Activated naive CD4-positive, alpha-beta T cell treated with anti-CD3 and anti-CD28 coated beads, Interleukin-2, amount 50 U/mL, for 24 hours (primary cell): ENCODE measurements around the gene TCTN1.
"Not testable (repeated sequence)": the region's sequence is repeated elsewhere in the genome, so short reads cannot be mapped to it uniquely, and the experiment has no call there.

Experiments
- H3K27ac Mint-ChIP-seq: one replicate; pipeline ENCODE4 v1.8.0; 2021; ENCODE audit warnings: mild to moderate bottlenecking, mixed read lengths
- H3K27me3 Mint-ChIP-seq: one replicate; pipeline ENCODE4 v1.8.0; 2021; ENCODE audit warnings: mixed read lengths
- H3K36me3 Mint-ChIP-seq: one replicate; pipeline ENCODE4 v1.8.0; 2021; ENCODE audit warnings: mixed read lengths
- H3K4me1 Mint-ChIP-seq: one replicate; pipeline ENCODE4 v1.8.0; 2021; ENCODE audit warnings: mixed read lengths
- H3K4me3 Mint-ChIP-seq: one replicate; pipeline ENCODE4 v1.8.0; 2021; ENCODE audit warnings: mild to moderate bottlenecking, mixed read lengths
- H3K9me3 Mint-ChIP-seq: one replicate; pipeline ENCODE4 v1.8.0; 2021; ENCODE audit warnings: mixed read lengths

Gene TCTN1

GRCh38 chr12:110579535-110580253 is 34.2 kb upstream of the TCTN1 start:
- Mint-ChIP-seq H3K4me1 (peaks cover 81% of the 10 kb centered on the region), H3K4me3 (peak overlapping the region; percentile 93), H3K27ac (peak overlapping the region; percentile 98), H3K36me3 (peaks cover 16% of the 10 kb centered on the region), H3K9me3 (no peaks in the 10 kb centered on the region), H3K27me3 (no peaks in the 10 kb centered on the region)

- Mint-ChIP-seq H3K27me3 (no peaks in the 10 kb centered on the region), H3K27ac (peak overlapping the region; percentile 92), H3K9me3 (no peaks in the 10 kb centered on the region), H3K36me3 (peaks cover 11% of the 10 kb centered on the region), H3K4me3 (peak overlapping the region; percentile 93), H3K4me1 (peaks cover 75% of the 10 kb centered on the region)
These were observed 32.0 kb upstream of the TCTN1 start for GRCh38 chr12:110581931-110582275.

- H3K4me1 Mint-ChIP-seq = peaks cover 71% of the 10 kb centered on the region
- H3K27me3 Mint-ChIP-seq = no peaks in the 10 kb centered on the region
- peaks cover 11% of the 10 kb centered on the region for H3K36me3 Mint-ChIP-seq
- H3K4me3 Mint-ChIP-seq = peak overlapping the region; percentile 93
- H3K9me3 Mint-ChIP-seq = no peaks in the 10 kb centered on the region
- H3K27ac Mint-ChIP-seq = peak overlapping the region; percentile 92
These were observed 31.4 kb upstream of the TCTN1 start for GRCh38 chr12:110582276-110583136.

- Mint-ChIP-seq H3K4me3 (peak within 1 kb of the TSS; percentile 93), H3K27me3 (no peaks in the 10 kb centered on the region), H3K36me3 (peaks cover 11% of the 10 kb centered on the region), H3K9me3 (no peaks in the 10 kb centered on the region), H3K27ac (peak within 1 kb of the TSS; percentile 99), H3K4me1 (peaks cover 62% of the 10 kb centered on the region)
These were observed 30.5 kb upstream of the TCTN1 start, which contains the start of gene PPTC7 for GRCh38 chr12:110583137-110584059. Gene PPTC7, minus strand, starts transcription at chr12:110583318. Its CDS starts 287 bp downstream, at chr12:110583031.

- Mint-ChIP-seq H3K36me3 (peaks cover 8% of the 10 kb centered on the region), H3K4me3 (peak overlapping the region; percentile 90), H3K27ac (peak overlapping the region; percentile 99), H3K9me3 (no peaks in the 10 kb centered on the region), H3K27me3 (no peaks in the 10 kb centered on the region), H3K4me1 (peaks cover 54% of the 10 kb centered on the region)
These were observed 28.6 kb upstream of the TCTN1 start for GRCh38 chr12:110585231-110585799.

GRCh38 chr12:110587102-110587501 is 26.8 kb upstream of the TCTN1 start:
- not testable (repeated sequence) for H3K9me3 Mint-ChIP-seq, H3K27me3 Mint-ChIP-seq, H3K36me3 Mint-ChIP-seq, H3K4me3 Mint-ChIP-seq
- Mint-ChIP-seq H3K4me1 (peaks cover 58% of the 10 kb centered on the region), H3K27ac (peak overlapping the region; percentile 68)

- H3K27me3 Mint-ChIP-seq = no peaks in the 10 kb centered on the region
These were observed 23.9 kb upstream of the TCTN1 start for GRCh38 chr12:110590059-110590458.

GRCh38 chr12:110590806-110591326 is 23.1 kb upstream of the TCTN1 start:
- H3K9me3 Mint-ChIP-seq = no peaks in the 10 kb centered on the region
- H3K27ac Mint-ChIP-seq = peak overlapping the region; percentile 97
- peaks cover 31% of the 10 kb centered on the region for H3K4me1 Mint-ChIP-seq
- peak overlapping the region; percentile 39 for H3K4me3 Mint-ChIP-seq
- no peaks in the 10 kb centered on the region for H3K36me3 Mint-ChIP-seq
- no peaks in the 10 kb centered on the region for H3K27me3 Mint-ChIP-seq

More at GRCh38 chr12:110590059-110590458, 23.9 kb upstream of the TCTN1 start:
- Mint-ChIP-seq H3K27ac (peak overlapping the region; percentile 97), H3K4me3 (no peak overlapping the region), H3K4me1 (peaks cover 39% of the 10 kb centered on the region), H3K36me3 (no peaks in the 10 kb centered on the region), H3K9me3 (no peaks in the 10 kb centered on the region)

GRCh38 chr12:110591451-110592051 is 22.4 kb upstream of the TCTN1 start:
- Mint-ChIP-seq H3K36me3 (no peaks in the 10 kb centered on the region), H3K9me3 (no peaks in the 10 kb centered on the region), H3K4me1 (peaks cover 29% of the 10 kb centered on the region), H3K4me3 (no peak overlapping the region), H3K27ac (peak overlapping the region; percentile 97), H3K27me3 (no peaks in the 10 kb centered on the region)

GRCh38 chr12:110592078-110592477 is 21.9 kb upstream of the TCTN1 start:
- no peak overlapping the region for H3K4me3 Mint-ChIP-seq
- no peaks in the 10 kb centered on the region for H3K36me3 Mint-ChIP-seq
- peak overlapping the region; percentile 97 for H3K27ac Mint-ChIP-seq
- H3K27me3 Mint-ChIP-seq = no peaks in the 10 kb centered on the region
- no peaks in the 10 kb centered on the region for H3K9me3 Mint-ChIP-seq
- H3K4me1 Mint-ChIP-seq = peaks cover 29% of the 10 kb centered on the region

GRCh38 chr12:110592919-110593318 is 21.0 kb upstream of the TCTN1 start:
- H3K27ac Mint-ChIP-seq, H3K9me3 Mint-ChIP-seq, H3K36me3 Mint-ChIP-seq, H3K4me3 Mint-ChIP-seq, H3K27me3 Mint-ChIP-seq: not testable (repeated sequence)
- H3K4me1 Mint-ChIP-seq = peaks cover 29% of the 10 kb centered on the region

- H3K4me3 Mint-ChIP-seq = no peak overlapping the region
- H3K27me3 Mint-ChIP-seq = no peaks in the 10 kb centered on the region
- peaks cover 15% of the 10 kb centered on the region for H3K4me1 Mint-ChIP-seq
- H3K9me3 Mint-ChIP-seq = no peaks in the 10 kb centered on the region
- no peaks in the 10 kb centered on the region for H3K36me3 Mint-ChIP-seq
- H3K27ac Mint-ChIP-seq = no peak overlapping the region
These were observed 16.0 kb upstream of the TCTN1 start for GRCh38 chr12:110597885-110598284.

GRCh38 chr12:110599334-110599733 is 14.6 kb upstream of the TCTN1 start:
- Mint-ChIP-seq H3K36me3 (no peaks in the 10 kb centered on the region), H3K4me3 (no peak overlapping the region), H3K4me1 (peaks cover 19% of the 10 kb centered on the region), H3K9me3 (no peaks in the 10 kb centered on the region), H3K27me3 (no peaks in the 10 kb centered on the region), H3K27ac (peak overlapping the region; percentile 35)

GRCh38 chr12:110600254-110600653 is 13.7 kb upstream of the TCTN1 start:
- no peak overlapping the region for H3K4me3 Mint-ChIP-seq
- H3K4me1 Mint-ChIP-seq = peaks cover 20% of the 10 kb centered on the region
- H3K27me3 Mint-ChIP-seq = no peaks in the 10 kb centered on the region
- H3K9me3 Mint-ChIP-seq = no peaks in the 10 kb centered on the region
- H3K36me3 Mint-ChIP-seq = no peaks in the 10 kb centered on the region
- peak overlapping the region; percentile 69 for H3K27ac Mint-ChIP-seq
